ENCODE measurements around the gene SLC15A1. TPM values are rescaled to one million over a fixed set of nuclear protein-coding genes. Genes with fewer than 3 reads are reported as not detected.

Gene SLC15A1
- total RNA-seq, 4 donors from 2014 or later = 16.1 to 56.3 (median 44.1) TPM; not detected in 1

GRCh38 chr13:98781905-98782304 lies 29.4 kb upstream of the SLC15A1 start:
- Histone ChIP-seq H3K27me3 (no peaks in the 10 kb centered on the region), H3K27ac (no peak overlapping the region), H3K36me3 (no peaks in the 10 kb centered on the region), H3K4me1 (no peaks in the 10 kb centered on the region), H3K4me3 (no peak overlapping the region), H3K9me3 (no peaks in the 10 kb centered on the region)
- in situ Hi-C loops (cut with MboI; ENCODE audit: low pct_ligation_motif_present in 1 of 4, low pct_unique_long_range_greater_than_20kb in 1 of 4, low sequenced_read_pairs in 3 of 4) (no loop called here), intact Hi-C loops (cut with DNase I; ENCODE audit: low total_unique reads) (no loop called here)
- 81% methylated on average over 7 of the region's 7 CpGs; no CpG with 5 or more reads in 1 of the 2 donors for WGBS, 2 donors (ENCODE audit: low coverage in 1 of 2)
- no peak for TF ChIP-seq POLR2AphosphoS5 (IDR thresholded peaks at IDR 0.05)
- DNase-seq = no peak

GRCh38 chr13:98781470-98781869 lies 29.0 kb upstream of the SLC15A1 start:
- Histone ChIP-seq H3K36me3 (no peaks in the 10 kb centered on the region), H3K4me3 (no peak overlapping the region), H3K9me3 (no peaks in the 10 kb centered on the region), H3K4me1 (no peaks in the 10 kb centered on the region), H3K27ac (no peak overlapping the region), H3K27me3 (no peaks in the 10 kb centered on the region)
- in situ Hi-C loops (cut with MboI; ENCODE audit: low pct_ligation_motif_present in 1 of 4, low pct_unique_long_range_greater_than_20kb in 1 of 4, low sequenced_read_pairs in 3 of 4) (no loop called here), intact Hi-C loops (cut with DNase I; ENCODE audit: low total_unique reads) (no loop called here)
- no peak for TF ChIP-seq POLR2AphosphoS5 (IDR thresholded peaks at IDR 0.05)
- 77 to 80% methylated on average over 1 to 11 of the region's 11 CpGs for WGBS, 2 donors (ENCODE audit: low coverage in 1 of 2)
- DNase-seq = no peak

GRCh38 chr13:98781045-98781444 lies 28.6 kb upstream of the SLC15A1 start:
- Histone ChIP-seq H3K4me3 (no peak overlapping the region), H3K9me3 (no peaks in the 10 kb centered on the region), H3K27ac (no peak overlapping the region), H3K4me1 (no peaks in the 10 kb centered on the region), H3K36me3 (no peaks in the 10 kb centered on the region), H3K27me3 (no peaks in the 10 kb centered on the region)
- TF ChIP-seq POLR2AphosphoS5 (IDR thresholded peaks at IDR 0.05) (no peak), CTCF (IDR thresholded peaks at IDR 0.05) (no peak), EP300 (IDR thresholded peaks at IDR 0.05; ENCODE audit: low read depth) (no peak), POLR2A (IDR thresholded peaks at IDR 0.05) (no peak)
- in situ Hi-C loops (cut with MboI; ENCODE audit: low pct_ligation_motif_present in 1 of 4, low pct_unique_long_range_greater_than_20kb in 1 of 4, low sequenced_read_pairs in 3 of 4) = no loop called here
- intact Hi-C loops (cut with DNase I; ENCODE audit: low total_unique reads) = no loop called here
- WGBS, 2 donors (ENCODE audit: low coverage in 1 of 2) = 69 to 74% methylated on average over 7 to 11 of the region's 11 CpGs
- DNase-seq = no peak

- in situ Hi-C loops (cut with MboI; ENCODE audit: low pct_ligation_motif_present in 1 of 4, low pct_unique_long_range_greater_than_20kb in 1 of 4, low sequenced_read_pairs in 3 of 4) = no loop called here
- intact Hi-C loops (cut with DNase I; ENCODE audit: low total_unique reads) = no loop called here
- H3K27me3 ChIP-seq = no peaks in the 10 kb centered on the region
- H3K27ac ChIP-seq = no peak overlapping the region
- H3K9me3 ChIP-seq = no peaks in the 10 kb centered on the region
- no peaks in the 10 kb centered on the region for H3K4me1 ChIP-seq
- H3K36me3 ChIP-seq = no peaks in the 10 kb centered on the region
- 50 to 65% methylated on average over 1 to 2 of the region's 2 CpGs for WGBS, 2 donors (ENCODE audit: low coverage in 1 of 2)
- no peak for DNase-seq
- H3K4me3 ChIP-seq = no peak overlapping the region
- TF ChIP-seq CTCF (IDR thresholded peaks at IDR 0.05) (no peak), EP300 (IDR thresholded peaks at IDR 0.05; ENCODE audit: low read depth) (no peak), POLR2AphosphoS5 (IDR thresholded peaks at IDR 0.05) (no peak), POLR2A (IDR thresholded peaks at IDR 0.05) (no peak)
Measured at GRCh38 chr13:98780451-98780850, 28.0 kb upstream of the SLC15A1 start.

- Histone ChIP-seq H3K36me3 (no peaks in the 10 kb centered on the region), H3K4me1 (no peaks in the 10 kb centered on the region), H3K9me3 (no peaks in the 10 kb centered on the region), H3K27ac (no peak overlapping the region), H3K27me3 (no peaks in the 10 kb centered on the region), H3K4me3 (no peak overlapping the region)
- WGBS, 2 donors (ENCODE audit: low coverage in 1 of 2) = 60 to 94% methylated on average over 1 of the region's 1 CpG
- in situ Hi-C loops (cut with MboI; ENCODE audit: low pct_ligation_motif_present in 1 of 4, low pct_unique_long_range_greater_than_20kb in 1 of 4, low sequenced_read_pairs in 3 of 4) (no loop called here), intact Hi-C loops (cut with DNase I; ENCODE audit: low total_unique reads) (loop anchor here (1.0 kb wide), 1 partner anchor 23 kb away; no protein-coding TSS in a partner anchor)
- no peak for TF ChIP-seq POLR2AphosphoS5 (IDR thresholded peaks at IDR 0.05)
- no peak for TF ChIP-seq POLR2A (IDR thresholded peaks at IDR 0.05)
- no peak for TF ChIP-seq CTCF (IDR thresholded peaks at IDR 0.05)
- TF ChIP-seq EP300 (IDR thresholded peaks at IDR 0.05; ENCODE audit: low read depth) = no peak
- no peak for DNase-seq
Measured at GRCh38 chr13:98779695-98780094, 27.2 kb upstream of the SLC15A1 start.

All from transverse colon (tissue), 4 donors.